ENCODE data around the gene KATNBL1. TPM values are rescaled to one million over a fixed set of nuclear protein-coding genes. Genes with fewer than 3 reads are reported as not detected.

The KATNBL1 gene
- total and polyA plus RNA-seq, 2 donors = 34.7 to 37.5 TPM

DNA sequence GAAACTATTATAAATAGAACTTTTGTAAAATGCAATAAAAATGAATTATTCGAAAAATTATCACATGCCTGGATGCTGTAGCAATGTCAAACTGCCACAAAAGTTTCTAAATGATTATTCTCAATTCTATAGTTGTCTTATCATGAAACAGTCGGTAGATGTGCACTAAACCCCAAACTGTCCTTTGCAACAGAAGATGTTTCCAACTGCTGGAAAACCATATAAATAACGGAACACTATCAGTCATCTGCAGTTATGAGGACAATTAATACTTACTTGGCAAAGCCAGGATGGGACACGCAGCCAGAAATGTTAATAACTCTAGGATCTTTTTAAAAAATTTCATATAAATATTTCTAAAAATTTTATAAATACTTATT lies 32.4 kb upstream of the KATNBL1 start:
- Histone ChIP-seq H3K27ac (ENCODE audit: low read depth in 1 of 2, low read length in 1 of 2) (no peak overlapping the region), H3K36me3 (ENCODE audit: control insufficient read depth in 2 of 2, insufficient read depth in 2 of 2, low read length in 1 of 2) (peaks cover 14 to 39% of the 10 kb centered on the region in 2 donors)

DNA sequence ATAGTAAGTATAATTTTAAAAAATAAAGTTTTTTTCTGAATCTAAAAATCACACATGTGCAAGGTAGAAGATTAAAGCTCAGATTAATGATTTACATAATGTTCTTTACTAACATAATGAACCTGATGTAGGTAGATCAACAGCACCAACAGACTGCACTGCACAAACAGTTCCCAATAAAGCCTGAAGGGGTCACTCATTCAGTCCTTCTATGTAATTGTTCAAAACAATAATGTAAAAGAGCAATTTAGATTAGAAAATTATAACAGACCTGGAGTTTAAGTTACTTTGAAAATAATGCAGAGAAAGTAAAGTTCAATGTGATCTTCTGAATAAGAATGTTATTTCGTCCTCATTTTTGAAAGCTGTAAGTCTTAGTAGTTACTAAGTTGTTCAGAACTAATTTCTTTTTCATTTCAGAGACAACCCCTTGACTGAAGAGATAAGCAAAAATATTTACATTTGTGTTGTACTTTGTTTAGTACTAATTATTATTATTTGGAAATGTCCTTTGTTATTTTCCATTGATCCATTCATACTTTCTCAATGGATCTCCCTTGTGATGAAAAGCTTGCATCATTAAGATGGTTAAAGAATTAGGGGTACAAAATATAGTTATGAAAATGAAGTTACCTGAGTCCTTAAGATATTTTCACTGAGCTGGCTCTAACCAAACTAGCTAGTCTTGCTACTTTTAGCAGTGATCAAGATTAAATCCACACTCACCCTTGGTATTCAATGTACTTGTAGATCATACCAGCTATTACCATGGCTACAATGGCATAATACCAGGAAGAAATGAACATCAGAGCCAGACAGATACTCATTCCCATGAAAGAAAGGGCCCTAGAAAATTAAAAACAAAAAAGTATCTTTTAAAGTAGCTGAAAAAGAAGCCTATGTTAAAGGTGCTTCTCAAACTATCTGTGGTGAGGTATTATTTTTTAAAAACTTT lies 31.8 kb upstream of the KATNBL1 start:
- H3K27ac ChIP-seq (ENCODE audit: low read depth in 1 of 2, low read length in 1 of 2) = no peak overlapping the region
- no peaks in the 10 kb centered on the region for H3K4me1 ChIP-seq (ENCODE audit: control insufficient read depth in 2 of 2, insufficient read depth in 2 of 2, low read length in 2 of 2)
- H3K4me3 ChIP-seq (ENCODE audit: low read length in 2 of 2) = no peak overlapping the region
- H3K9me3 ChIP-seq (ENCODE audit: control insufficient read depth in 2 of 2, insufficient read depth in 1 of 2, low read length in 1 of 2) = no peaks in the 10 kb centered on the region
- DNase-seq (ENCODE audit: low read depth in 6 of 9, low spot score in 9 of 9) = peak in 8 of 9 donors; percentile 13 to 71 (median 25)
- H3K36me3 ChIP-seq (ENCODE audit: control insufficient read depth in 2 of 2, insufficient read depth in 2 of 2, low read length in 1 of 2) = peaks cover 16 to 42% of the 10 kb centered on the region in 2 donors
- 75% methylated on average over 1 of the region's 1 CpG for WGBS
- no peaks in the 10 kb centered on the region for H3K27me3 ChIP-seq (ENCODE audit: control insufficient read depth in 2 of 2, insufficient read depth in 1 of 2, low read length in 1 of 2)

More for the DNA sequence above, 32.4 kb upstream of the KATNBL1 start:
- DNase-seq (ENCODE audit: low read depth in 6 of 9, low spot score in 9 of 9) = no peak
- Histone ChIP-seq H3K4me3 (ENCODE audit: low read length in 2 of 2) (no peak overlapping the region), H3K27me3 (ENCODE audit: control insufficient read depth in 2 of 2, insufficient read depth in 1 of 2, low read length in 1 of 2) (no peaks in the 10 kb centered on the region), H3K9me3 (ENCODE audit: control insufficient read depth in 2 of 2, insufficient read depth in 1 of 2, low read length in 1 of 2) (no peaks in the 10 kb centered on the region), H3K4me1 (ENCODE audit: control insufficient read depth in 2 of 2, insufficient read depth in 2 of 2, low read length in 2 of 2) (no peaks in the 10 kb centered on the region)
- 98% methylated on average over 4 of the region's 4 CpGs for WGBS

DNA sequence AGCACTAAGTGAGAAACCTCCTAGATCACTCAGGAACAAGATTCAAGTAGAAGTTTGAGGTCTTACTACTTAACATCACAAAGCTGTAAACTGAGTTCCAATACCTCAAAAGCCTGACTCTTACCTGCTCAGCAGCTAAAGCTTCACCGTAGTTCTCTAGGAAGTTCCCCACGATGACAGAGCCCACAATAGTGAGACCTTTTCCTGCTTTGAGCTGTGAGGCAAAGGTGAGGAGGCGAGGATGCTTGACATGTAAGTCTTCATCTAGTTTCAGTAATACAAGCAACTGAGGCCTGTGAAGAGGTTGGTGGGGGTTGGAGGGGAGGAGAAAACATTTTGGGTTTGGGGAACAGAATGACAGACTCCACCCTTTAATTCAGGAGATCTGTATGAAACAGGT lies 30.6 kb upstream of the KATNBL1 start:
- 96% methylated on average over 3 of the region's 3 CpGs for WGBS
- no peak for DNase-seq (ENCODE audit: low read depth in 6 of 9, low spot score in 9 of 9)
- Histone ChIP-seq H3K4me3 (ENCODE audit: low read length in 2 of 2) (no peak overlapping the region), H3K27me3 (ENCODE audit: control insufficient read depth in 2 of 2, insufficient read depth in 1 of 2, low read length in 1 of 2) (no peaks in the 10 kb centered on the region), H3K4me1 (ENCODE audit: control insufficient read depth in 2 of 2, insufficient read depth in 2 of 2, low read length in 2 of 2) (no peaks in the 10 kb centered on the region), H3K9me3 (ENCODE audit: control insufficient read depth in 2 of 2, insufficient read depth in 1 of 2, low read length in 1 of 2) (no peaks in the 10 kb centered on the region), H3K27ac (ENCODE audit: low read depth in 1 of 2, low read length in 1 of 2) (no peak overlapping the region), H3K36me3 (ENCODE audit: control insufficient read depth in 2 of 2, insufficient read depth in 2 of 2, low read length in 1 of 2) (peaks cover 21 to 49% of the 10 kb centered on the region in 2 donors)

- Histone ChIP-seq H3K9me3 (ENCODE audit: control insufficient read depth in 2 of 2, insufficient read depth in 1 of 2, low read length in 1 of 2) (no peaks in the 10 kb centered on the region), H3K27me3 (ENCODE audit: control insufficient read depth in 2 of 2, insufficient read depth in 1 of 2, low read length in 1 of 2) (no peaks in the 10 kb centered on the region), H3K27ac (ENCODE audit: low read depth in 1 of 2, low read length in 1 of 2) (no peak overlapping the region), H3K36me3 (ENCODE audit: control insufficient read depth in 2 of 2, insufficient read depth in 2 of 2, low read length in 1 of 2) (peaks cover 17 to 45% of the 10 kb centered on the region in 2 donors), H3K4me1 (ENCODE audit: control insufficient read depth in 2 of 2, insufficient read depth in 2 of 2, low read length in 2 of 2) (no peaks in the 10 kb centered on the region), H3K4me3 (ENCODE audit: low read length in 2 of 2) (no peak overlapping the region)
- no peak for DNase-seq (ENCODE audit: low read depth in 6 of 9, low spot score in 9 of 9)
- 97% methylated on average over 4 of the region's 4 CpGs for WGBS
Measured at GRCh38 chr15:34239151-34239808, 29.4 kb upstream of the KATNBL1 start.

- Histone ChIP-seq H3K4me3 (ENCODE audit: low read length in 2 of 2) (no peak overlapping the region), H3K27me3 (ENCODE audit: control insufficient read depth in 2 of 2, insufficient read depth in 1 of 2, low read length in 1 of 2) (no peaks in the 10 kb centered on the region), H3K27ac (ENCODE audit: low read depth in 1 of 2, low read length in 1 of 2) (no peak overlapping the region), H3K36me3 (ENCODE audit: control insufficient read depth in 2 of 2, insufficient read depth in 2 of 2, low read length in 1 of 2) (peaks cover 19 to 49% of the 10 kb centered on the region in 2 donors), H3K4me1 (ENCODE audit: control insufficient read depth in 2 of 2, insufficient read depth in 2 of 2, low read length in 2 of 2) (no peaks in the 10 kb centered on the region), H3K9me3 (ENCODE audit: control insufficient read depth in 2 of 2, insufficient read depth in 1 of 2, low read length in 1 of 2) (no peaks in the 10 kb centered on the region)
- no peak for DNase-seq (ENCODE audit: low read depth in 6 of 9, low spot score in 9 of 9)
- 97% methylated on average over 6 of the region's 6 CpGs for WGBS
Measured at GRCh38 chr15:34233614-34234013, 23.7 kb upstream of the KATNBL1 start.

DNA sequence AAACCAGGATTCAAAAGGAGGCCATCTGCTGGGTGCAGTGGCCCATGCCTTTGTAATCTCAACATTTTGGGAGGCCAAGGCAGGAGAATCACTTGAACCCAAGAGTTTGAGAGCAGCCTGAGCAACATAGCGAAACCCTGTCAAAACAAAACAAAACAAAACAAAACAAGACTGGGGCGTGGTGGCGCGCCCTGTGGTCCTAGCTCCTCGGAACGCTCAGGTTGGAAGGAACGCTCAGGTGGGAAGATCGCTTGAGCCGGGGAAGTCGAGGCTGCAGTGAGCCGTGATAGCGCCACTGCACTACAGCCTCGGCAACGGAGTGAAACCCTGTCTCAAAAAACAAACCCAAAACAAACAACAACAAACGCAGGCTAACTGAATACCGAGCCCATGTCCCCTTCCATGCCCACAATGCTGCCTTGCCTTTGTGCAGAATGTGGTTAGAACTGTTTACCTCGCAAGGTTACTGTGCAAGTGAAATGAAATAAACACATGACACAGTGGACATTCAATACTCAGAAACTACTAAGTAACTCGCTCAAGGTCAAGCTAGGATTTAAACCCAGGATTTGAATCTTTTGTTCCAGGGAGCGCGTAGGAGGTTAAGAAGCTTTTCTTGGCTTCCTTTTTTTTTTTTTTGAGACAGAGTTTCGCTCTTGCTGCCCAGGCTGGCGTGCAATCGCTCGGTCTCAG lies 14.2 kb upstream of the KATNBL1 start:
- no peaks in the 10 kb centered on the region for H3K9me3 ChIP-seq (ENCODE audit: control insufficient read depth in 2 of 2, insufficient read depth in 1 of 2, low read length in 1 of 2)
- 38% methylated on average over 24 of the region's 24 CpGs for WGBS
- peaks cover 7 to 9% of the 10 kb centered on the region in 2 donors for H3K4me1 ChIP-seq (ENCODE audit: control insufficient read depth in 2 of 2, insufficient read depth in 2 of 2, low read length in 2 of 2)
- H3K27ac ChIP-seq (ENCODE audit: low read depth in 1 of 2, low read length in 1 of 2) = peak overlapping the region in 1 of 2 donors; percentile 84
- DNase-seq (ENCODE audit: low read depth in 6 of 9, low spot score in 9 of 9) = peak in 2 of 9 donors; percentile 16 to 37
- peak overlapping the region; percentile 88 to 92 for H3K4me3 ChIP-seq (ENCODE audit: low read length in 2 of 2)
- no peaks in the 10 kb centered on the region for H3K27me3 ChIP-seq (ENCODE audit: control insufficient read depth in 2 of 2, insufficient read depth in 1 of 2, low read length in 1 of 2)
- peaks cover 10 to 11% of the 10 kb centered on the region in 2 donors for H3K36me3 ChIP-seq (ENCODE audit: control insufficient read depth in 2 of 2, insufficient read depth in 2 of 2, low read length in 1 of 2)

DNA sequence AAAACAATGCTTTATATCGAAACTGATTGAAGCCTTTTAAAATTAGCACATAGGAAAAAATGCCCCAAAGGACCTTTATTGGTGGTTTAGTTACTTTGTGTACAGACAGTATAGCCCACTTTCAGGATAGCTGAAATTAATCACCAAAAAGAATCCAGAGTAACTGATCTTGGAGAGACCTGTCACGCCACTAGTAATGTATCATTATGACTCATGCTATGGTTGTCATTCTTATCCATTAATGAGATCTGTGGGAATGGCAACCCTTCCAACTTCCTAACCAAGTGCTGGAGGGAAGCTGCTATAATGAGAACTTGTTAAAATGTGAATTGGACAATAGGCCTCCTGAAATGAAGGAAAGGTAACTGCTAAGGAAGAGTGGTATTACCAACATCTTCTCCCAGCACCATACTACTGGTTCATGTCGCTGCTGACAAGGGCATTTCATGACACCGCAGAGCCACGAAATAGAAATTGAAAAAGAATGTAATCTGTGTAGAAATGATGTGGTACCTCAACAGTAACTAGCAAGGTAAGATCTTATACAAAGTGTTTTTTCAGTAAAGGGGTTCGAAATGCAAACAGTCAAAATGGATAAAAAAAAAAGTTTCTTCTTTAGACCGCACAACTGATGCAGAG lies 7.8 kb upstream of the KATNBL1 start:
- Histone ChIP-seq H3K27ac (ENCODE audit: low read depth in 1 of 2, low read length in 1 of 2) (no peak overlapping the region), H3K4me3 (ENCODE audit: low read length in 2 of 2) (no peak overlapping the region), H3K27me3 (ENCODE audit: control insufficient read depth in 2 of 2, insufficient read depth in 1 of 2, low read length in 1 of 2) (no peaks in the 10 kb centered on the region), H3K9me3 (ENCODE audit: control insufficient read depth in 2 of 2, insufficient read depth in 1 of 2, low read length in 1 of 2) (no peaks in the 10 kb centered on the region), H3K36me3 (ENCODE audit: control insufficient read depth in 2 of 2, insufficient read depth in 2 of 2, low read length in 1 of 2) (no peaks in the 10 kb centered on the region), H3K4me1 (ENCODE audit: control insufficient read depth in 2 of 2, insufficient read depth in 2 of 2, low read length in 2 of 2) (peaks cover 0 to 7% of the 10 kb centered on the region in 2 donors)
- 96% methylated on average over 7 of the region's 7 CpGs for WGBS
- no peak for DNase-seq (ENCODE audit: low read depth in 6 of 9, low spot score in 9 of 9)

DNA sequence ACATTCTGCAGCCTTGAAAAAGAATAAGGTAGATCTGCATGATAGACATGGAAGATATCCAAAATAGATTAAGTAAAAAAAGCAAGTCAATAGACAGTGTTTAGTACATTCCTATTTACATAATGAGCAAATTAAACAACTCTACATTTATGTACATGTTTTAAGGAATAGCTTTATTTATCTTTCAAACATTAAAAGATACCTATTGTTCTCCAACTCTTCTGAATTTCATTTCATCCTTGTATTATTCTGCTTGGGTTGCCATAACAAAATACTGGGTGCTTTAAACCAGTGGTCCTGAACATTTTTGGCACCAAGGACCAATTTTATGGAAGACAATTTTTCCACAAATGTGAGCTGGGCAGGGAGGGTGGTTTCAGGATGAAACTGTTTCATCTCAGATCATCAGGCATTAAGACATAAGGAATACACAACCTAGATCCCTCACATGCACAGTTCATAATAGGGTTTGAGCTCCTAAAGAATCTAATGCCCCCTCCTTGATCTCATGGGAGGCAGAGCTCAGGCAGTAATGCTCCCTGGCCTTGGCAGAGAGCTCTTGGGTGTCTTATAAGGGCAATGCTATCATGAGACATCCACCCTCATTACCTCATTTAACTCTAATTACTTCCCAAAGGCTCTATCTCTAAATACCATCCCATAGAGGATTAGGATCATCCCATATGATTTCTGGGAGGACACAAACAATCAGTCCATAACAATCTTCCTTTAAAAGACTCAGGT lies 6.8 kb upstream of the KATNBL1 start:
- Histone ChIP-seq H3K9me3 (ENCODE audit: control insufficient read depth in 2 of 2, insufficient read depth in 1 of 2, low read length in 1 of 2) (no peaks in the 10 kb centered on the region), H3K27ac (ENCODE audit: low read depth in 1 of 2, low read length in 1 of 2) (no peak overlapping the region), H3K4me3 (ENCODE audit: low read length in 2 of 2) (no peak overlapping the region), H3K27me3 (ENCODE audit: control insufficient read depth in 2 of 2, insufficient read depth in 1 of 2, low read length in 1 of 2) (no peaks in the 10 kb centered on the region), H3K4me1 (ENCODE audit: control insufficient read depth in 2 of 2, insufficient read depth in 2 of 2, low read length in 2 of 2) (peaks cover 0 to 7% of the 10 kb centered on the region in 2 donors), H3K36me3 (ENCODE audit: control insufficient read depth in 2 of 2, insufficient read depth in 2 of 2, low read length in 1 of 2) (no peaks in the 10 kb centered on the region)
- DNase-seq (ENCODE audit: low read depth in 6 of 9, low spot score in 9 of 9) = no peak

All from thymus (tissue), 11 donors.